Medulla oblongata (tissue), 1 donor: Measurements from ENCODE around the gene EFCAB13.

Experiments used
- DNase-seq: peaks from one replicate; pipeline ENCODE4 v3.0.0-alpha.2; 2015; ENCODE audit errors: extremely low spot score

Gene EFCAB13

GRCh38 chr17:47323382-47324223 is at the start of gene EFCAB13:
TSS of gene EFCAB13 (plus strand) at chr17:47323955. CDS start at chr17:47328354, 4,399 bp downstream.
- DNase-seq, result peak; percentile 76

GRCh38 chr17:47274319-47275069 is 49.3 kb upstream of the EFCAB13 start:
- no peak for DNase-seq

- no peak for DNase-seq
Measured at GRCh38 chr17:47275245-47275984, 48.3 kb upstream of the EFCAB13 start.

GRCh38 chr17:47276444-47276843 is 47.3 kb upstream of the EFCAB13 start:
- no peak for DNase-seq

GRCh38 chr17:47276868-47277267 is 46.9 kb upstream of the EFCAB13 start:
- DNase-seq, result peak; percentile 54

- no peak for DNase-seq
Measured at GRCh38 chr17:47277921-47278320, 45.8 kb upstream of the EFCAB13 start.

- no peak for DNase-seq
Measured at GRCh38 chr17:47278561-47278960, 45.2 kb upstream of the EFCAB13 start.

GRCh38 chr17:47279062-47279801 is 44.5 kb upstream of the EFCAB13 start:
- DNase-seq, result peak; percentile 74

GRCh38 chr17:47280072-47280811 is 43.5 kb upstream of the EFCAB13 start:
- no peak for DNase-seq

GRCh38 chr17:47281216-47281615 is 42.5 kb upstream of the EFCAB13 start:
- DNase-seq, result no peak

GRCh38 chr17:47285003-47285402 is 38.8 kb upstream of the EFCAB13 start:
- DNase-seq, result no peak

GRCh38 chr17:47286198-47286914 is 37.4 kb upstream of the EFCAB13 start:
- DNase-seq, result no peak

GRCh38 chr17:47287068-47287467 is 36.7 kb upstream of the EFCAB13 start:
- DNase-seq, result no peak

GRCh38 chr17:47287639-47288038 is 36.1 kb upstream of the EFCAB13 start:
- DNase-seq, result no peak

- no peak for DNase-seq
Measured at GRCh38 chr17:47288531-47289116, 35.1 kb upstream of the EFCAB13 start.

GRCh38 chr17:47289302-47289701 is 34.5 kb upstream of the EFCAB13 start:
- no peak for DNase-seq

GRCh38 chr17:47290870-47291241 is 32.9 kb upstream of the EFCAB13 start:
- no peak for DNase-seq

- DNase-seq, result no peak
Measured at GRCh38 chr17:47291242-47291873, 32.4 kb upstream of the EFCAB13 start.

- DNase-seq, result no peak
Measured at GRCh38 chr17:47292206-47292605, 31.5 kb upstream of the EFCAB13 start.
